ENCODE measurements around the gene ZNF605.

- TF ChIP-seq, protein P1, sequence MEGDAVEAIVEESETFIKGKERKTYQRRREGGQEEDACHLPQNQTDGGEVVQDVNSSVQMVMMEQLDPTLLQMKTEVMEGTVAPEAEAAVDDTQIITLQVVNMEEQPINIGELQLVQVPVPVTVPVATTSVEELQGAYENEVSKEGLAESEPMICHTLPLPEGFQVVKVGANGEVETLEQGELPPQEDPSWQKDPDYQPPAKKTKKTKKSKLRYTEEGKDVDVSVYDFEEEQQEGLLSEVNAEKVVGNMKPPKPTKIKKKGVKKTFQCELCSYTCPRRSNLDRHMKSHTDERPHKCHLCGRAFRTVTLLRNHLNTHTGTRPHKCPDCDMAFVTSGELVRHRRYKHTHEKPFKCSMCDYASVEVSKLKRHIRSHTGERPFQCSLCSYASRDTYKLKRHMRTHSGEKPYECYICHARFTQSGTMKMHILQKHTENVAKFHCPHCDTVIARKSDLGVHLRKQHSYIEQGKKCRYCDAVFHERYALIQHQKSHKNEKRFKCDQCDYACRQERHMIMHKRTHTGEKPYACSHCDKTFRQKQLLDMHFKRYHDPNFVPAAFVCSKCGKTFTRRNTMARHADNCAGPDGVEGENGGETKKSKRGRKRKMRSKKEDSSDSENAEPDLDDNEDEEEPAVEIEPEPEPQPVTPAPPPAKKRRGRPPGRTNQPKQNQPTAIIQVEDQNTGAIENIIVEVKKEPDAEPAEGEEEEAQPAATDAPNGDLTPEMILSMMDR (IDR thresholded peaks at IDR 0.05): no peak
- TF ChIP-seq EZH2 (IDR thresholded peaks at IDR 0.05; ENCODE audit: borderline replicate concordance, insufficient read depth, low read depth, low read length, poor library complexity, severe bottlenecking): no peak
These were observed 16.3 kb upstream of the ZNF605 start for GRCh38 chr12:132972374-132972773.

Measured in B cell (primary cell).